GM23338 (cell line): ENCODE results near the gene ATP13A2.

Experiments
- CREB1 ChIP-seq: fragments of 250-450 bp; sonication (Bioruptor Pico); IDR thresholded peaks from 2 replicates; pipeline ENCODE4 v1.5.0; 2020; ENCODE audit warnings: low read depth, mild to moderate bottlenecking, moderate library complexity
- CTCF ChIP-seq, 2 experiments: fragments of 200-600 bp in 1 of 2; sonication (generic) in 1 of 2; conservative IDR thresholded peaks; 2 replicates each; pipeline versions ENCODE4 v1.5.1 to v1.6.1; 2016 to 2017; ENCODE audit warnings: antibody characterized with exemption in 2 of 2, low read depth in 2 of 2, mild to moderate bottlenecking in 2 of 2, moderate library complexity in 1 of 2
- EZH2 ChIP-seq: fragments of 200-600 bp; sonication (generic); IDR thresholded peaks from one replicate; pipeline ENCODE4 v1.8.0; 2017; ENCODE audit warnings: antibody characterized with exemption, mild to moderate bottlenecking, low read depth; ENCODE audit not compliant: unreplicated experiment
- EZH2phosphoT487 ChIP-seq: fragments of 200-600 bp; sonication (generic); IDR thresholded peaks from one replicate; pipeline ENCODE4 v1.8.1; 2018; ENCODE audit warnings: antibody characterized with exemption; ENCODE audit not compliant: unreplicated experiment
- JUNB ChIP-seq: IDR thresholded peaks from one replicate; pipeline ENCODE4 v1.6.1; 2016; ENCODE audit warnings: antibody characterized with exemption; ENCODE audit not compliant: unreplicated experiment
- NANOG ChIP-seq: IDR thresholded peaks from 2 replicates; pipeline ENCODE4 v1.6.1; 2016; ENCODE audit warnings: antibody characterized with exemption, borderline replicate concordance
- POLR2AphosphoS5 ChIP-seq: IDR thresholded peaks from 2 replicates; pipeline ENCODE4 v1.6.1; 2016; ENCODE audit warnings: antibody characterized with exemption, low read depth
- REST ChIP-seq: IDR thresholded peaks from one replicate; pipeline ENCODE4 v1.6.1; 2018; ENCODE audit warnings: antibody characterized with exemption; ENCODE audit not compliant: unreplicated experiment
- TF ChIP-seq, protein P1 (sequence below): IDR thresholded peaks from 2 replicates; pipeline ENCODE4 v1.6.1; 2016; ENCODE audit warnings: antibody characterized with exemption
- TF ChIP-seq, protein P2 (sequence below): fragments of 250-450 bp; sonication (Bioruptor Pico); IDR thresholded peaks from 2 replicates; pipeline ENCODE4 v1.5.0; 2020; ENCODE audit warnings: mild to moderate bottlenecking, moderate library complexity

- TF ChIP-seq CTCF (conservative IDR thresholded peaks at IDR 0.05; ENCODE audit: low read depth in 2 of 2) (no peak), JUNB (no peak), POLR2AphosphoS5 (no peak), EZH2 (no peak), CREB1 (CRISPR knock-in tag) (no peak), EZH2phosphoT487 (no peak), REST (no peak), NANOG (no peak)
- TF ChIP-seq, protein P1, sequence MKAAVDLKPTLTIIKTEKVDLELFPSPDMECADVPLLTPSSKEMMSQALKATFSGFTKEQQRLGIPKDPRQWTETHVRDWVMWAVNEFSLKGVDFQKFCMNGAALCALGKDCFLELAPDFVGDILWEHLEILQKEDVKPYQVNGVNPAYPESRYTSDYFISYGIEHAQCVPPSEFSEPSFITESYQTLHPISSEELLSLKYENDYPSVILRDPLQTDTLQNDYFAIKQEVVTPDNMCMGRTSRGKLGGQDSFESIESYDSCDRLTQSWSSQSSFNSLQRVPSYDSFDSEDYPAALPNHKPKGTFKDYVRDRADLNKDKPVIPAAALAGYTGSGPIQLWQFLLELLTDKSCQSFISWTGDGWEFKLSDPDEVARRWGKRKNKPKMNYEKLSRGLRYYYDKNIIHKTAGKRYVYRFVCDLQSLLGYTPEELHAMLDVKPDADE = no peak
- TF ChIP-seq, protein P2, sequence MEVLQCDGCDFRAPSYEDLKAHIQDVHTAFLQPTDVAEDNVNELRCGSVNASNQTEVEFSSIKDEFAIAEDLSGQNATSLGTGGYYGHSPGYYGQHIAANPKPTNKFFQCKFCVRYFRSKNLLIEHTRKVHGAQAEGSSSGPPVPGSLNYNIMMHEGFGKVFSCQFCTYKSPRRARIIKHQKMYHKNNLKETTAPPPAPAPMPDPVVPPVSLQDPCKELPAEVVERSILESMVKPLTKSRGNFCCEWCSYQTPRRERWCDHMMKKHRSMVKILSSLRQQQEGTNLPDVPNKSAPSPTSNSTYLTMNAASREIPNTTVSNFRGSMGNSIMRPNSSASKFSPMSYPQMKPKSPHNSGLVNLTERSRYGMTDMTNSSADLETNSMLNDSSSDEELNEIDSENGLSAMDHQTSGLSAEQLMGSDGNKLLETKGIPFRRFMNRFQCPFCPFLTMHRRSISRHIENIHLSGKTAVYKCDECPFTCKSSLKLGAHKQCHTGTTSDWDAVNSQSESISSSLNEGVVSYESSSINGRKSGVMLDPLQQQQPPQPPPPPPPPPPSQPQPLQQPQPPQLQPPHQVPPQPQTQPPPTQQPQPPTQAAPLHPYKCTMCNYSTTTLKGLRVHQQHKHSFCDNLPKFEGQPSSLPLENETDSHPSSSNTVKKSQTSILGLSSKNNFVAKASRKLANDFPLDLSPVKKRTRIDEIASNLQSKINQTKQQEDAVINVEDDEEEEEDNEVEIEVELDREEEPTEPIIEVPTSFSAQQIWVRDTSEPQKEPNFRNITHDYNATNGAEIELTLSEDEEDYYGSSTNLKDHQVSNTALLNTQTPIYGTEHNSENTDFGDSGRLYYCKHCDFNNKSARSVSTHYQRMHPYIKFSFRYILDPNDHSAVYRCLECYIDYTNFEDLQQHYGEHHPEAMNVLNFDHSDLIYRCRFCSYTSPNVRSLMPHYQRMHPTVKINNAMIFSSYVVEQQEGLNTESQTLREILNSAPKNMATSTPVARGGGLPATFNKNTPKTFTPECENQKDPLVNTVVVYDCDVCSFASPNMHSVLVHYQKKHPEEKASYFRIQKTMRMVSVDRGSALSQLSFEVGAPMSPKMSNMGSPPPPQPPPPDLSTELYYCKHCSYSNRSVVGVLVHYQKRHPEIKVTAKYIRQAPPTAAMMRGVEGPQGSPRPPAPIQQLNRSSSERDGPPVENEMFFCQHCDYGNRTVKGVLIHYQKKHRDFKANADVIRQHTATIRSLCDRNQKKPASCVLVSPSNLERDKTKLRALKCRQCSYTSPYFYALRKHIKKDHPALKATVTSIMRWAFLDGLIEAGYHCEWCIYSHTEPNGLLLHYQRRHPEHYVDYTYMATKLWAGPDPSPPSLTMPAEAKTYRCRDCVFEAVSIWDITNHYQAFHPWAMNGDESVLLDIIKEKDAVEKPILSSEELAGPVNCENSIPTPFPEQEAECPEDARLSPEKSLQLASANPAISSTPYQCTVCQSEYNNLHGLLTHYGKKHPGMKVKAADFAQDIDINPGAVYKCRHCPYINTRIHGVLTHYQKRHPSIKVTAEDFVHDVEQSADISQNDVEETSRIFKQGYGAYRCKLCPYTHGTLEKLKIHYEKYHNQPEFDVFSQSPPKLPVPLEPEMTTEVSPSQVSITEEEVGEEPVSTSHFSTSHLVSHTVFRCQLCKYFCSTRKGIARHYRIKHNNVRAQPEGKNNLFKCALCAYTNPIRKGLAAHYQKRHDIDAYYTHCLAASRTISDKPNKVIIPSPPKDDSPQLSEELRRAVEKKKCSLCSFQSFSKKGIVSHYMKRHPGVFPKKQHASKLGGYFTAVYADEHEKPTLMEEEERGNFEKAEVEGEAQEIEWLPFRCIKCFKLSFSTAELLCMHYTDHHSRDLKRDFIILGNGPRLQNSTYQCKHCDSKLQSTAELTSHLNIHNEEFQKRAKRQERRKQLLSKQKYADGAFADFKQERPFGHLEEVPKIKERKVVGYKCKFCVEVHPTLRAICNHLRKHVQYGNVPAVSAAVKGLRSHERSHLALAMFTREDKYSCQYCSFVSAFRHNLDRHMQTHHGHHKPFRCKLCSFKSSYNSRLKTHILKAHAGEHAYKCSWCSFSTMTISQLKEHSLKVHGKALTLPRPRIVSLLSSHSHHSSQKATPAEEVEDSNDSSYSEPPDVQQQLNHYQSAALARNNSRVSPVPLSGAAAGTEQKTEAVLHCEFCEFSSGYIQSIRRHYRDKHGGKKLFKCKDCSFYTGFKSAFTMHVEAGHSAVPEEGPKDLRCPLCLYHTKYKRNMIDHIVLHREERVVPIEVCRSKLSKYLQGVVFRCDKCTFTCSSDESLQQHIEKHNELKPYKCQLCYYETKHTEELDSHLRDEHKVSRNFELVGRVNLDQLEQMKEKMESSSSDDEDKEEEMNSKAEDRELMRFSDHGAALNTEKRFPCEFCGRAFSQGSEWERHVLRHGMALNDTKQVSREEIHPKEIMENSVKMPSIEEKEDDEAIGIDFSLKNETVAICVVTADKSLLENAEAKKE (CRISPR knock-in tag) = no peak
These were observed 32.0 kb downstream of the ATP13A2 start for GRCh38 chr1:16979475-16980327.
